ENCODE data around the gene CD209.

DNA sequence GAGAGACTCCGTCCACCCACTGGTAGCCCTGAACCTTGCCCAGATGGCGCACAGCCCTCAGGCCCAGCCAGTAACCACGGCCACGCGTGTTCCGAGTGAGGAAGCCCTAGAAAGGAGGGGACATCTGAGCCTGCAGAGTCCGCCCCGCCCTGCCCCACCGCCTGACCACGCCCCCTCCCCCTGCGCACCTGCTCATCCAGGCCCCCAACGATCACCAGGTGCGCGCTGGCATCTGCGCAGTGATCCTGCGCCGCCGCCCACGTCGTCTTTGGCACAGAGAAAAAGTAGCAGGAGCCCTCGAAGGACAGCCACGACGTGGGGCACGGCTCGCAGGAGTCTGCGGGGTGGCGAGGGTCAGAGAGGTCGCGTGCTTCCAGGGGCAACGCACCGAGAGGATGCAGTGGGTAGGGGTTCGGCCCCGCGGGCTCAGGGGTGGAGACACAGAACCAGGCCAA, 17.5 kb downstream of the CD209 start:
- TF ChIP-seq CTCF (conservative IDR thresholded peaks at IDR 0.05; ENCODE audit: low read length) (no peak), EZH2phosphoT487 (IDR thresholded peaks at IDR 0.05; ENCODE audit: borderline replicate concordance, low read depth, low read length) (no peak)
